ENCODE measurements around the gene VLDLR.

The VLDLR gene

GRCh38 chr9:2621722-2622460 lies at the start of gene VLDLR:
TSS of gene VLDLR (plus strand) at chr9:2621787. CDS start at chr9:2622190, 403 bp downstream.
- TF ChIP-seq, protein P1, sequence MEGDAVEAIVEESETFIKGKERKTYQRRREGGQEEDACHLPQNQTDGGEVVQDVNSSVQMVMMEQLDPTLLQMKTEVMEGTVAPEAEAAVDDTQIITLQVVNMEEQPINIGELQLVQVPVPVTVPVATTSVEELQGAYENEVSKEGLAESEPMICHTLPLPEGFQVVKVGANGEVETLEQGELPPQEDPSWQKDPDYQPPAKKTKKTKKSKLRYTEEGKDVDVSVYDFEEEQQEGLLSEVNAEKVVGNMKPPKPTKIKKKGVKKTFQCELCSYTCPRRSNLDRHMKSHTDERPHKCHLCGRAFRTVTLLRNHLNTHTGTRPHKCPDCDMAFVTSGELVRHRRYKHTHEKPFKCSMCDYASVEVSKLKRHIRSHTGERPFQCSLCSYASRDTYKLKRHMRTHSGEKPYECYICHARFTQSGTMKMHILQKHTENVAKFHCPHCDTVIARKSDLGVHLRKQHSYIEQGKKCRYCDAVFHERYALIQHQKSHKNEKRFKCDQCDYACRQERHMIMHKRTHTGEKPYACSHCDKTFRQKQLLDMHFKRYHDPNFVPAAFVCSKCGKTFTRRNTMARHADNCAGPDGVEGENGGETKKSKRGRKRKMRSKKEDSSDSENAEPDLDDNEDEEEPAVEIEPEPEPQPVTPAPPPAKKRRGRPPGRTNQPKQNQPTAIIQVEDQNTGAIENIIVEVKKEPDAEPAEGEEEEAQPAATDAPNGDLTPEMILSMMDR (IDR thresholded peaks at IDR 0.05): no peak
- no peaks in the 10 kb centered on the region for H3K27me3 ChIP-seq
- no peaks in the 10 kb centered on the region for H3K36me3 ChIP-seq
- H3K4me1 ChIP-seq: peaks cover 0 to 26% (median 7%) of the 10 kb centered on the region in 4 donors
- intact Hi-C loops (cut with DNase I; ENCODE audit: low total_unique reads): loop anchor here (5.0 to 10.0 kb wide), 3 partner anchors 50 to 903 kb away; partner anchors contain the start of genes RFX3 and SMARCA2
- peak; percentile 29 to 74 for DNase-seq
- H3K27ac ChIP-seq: peak within 1 kb of the TSS; percentile 92 to 94
- no peaks in the 10 kb centered on the region for H3K9me3 ChIP-seq
- H3K4me3 ChIP-seq: peak within 1 kb of the TSS; percentile 75 to 81

DNA sequence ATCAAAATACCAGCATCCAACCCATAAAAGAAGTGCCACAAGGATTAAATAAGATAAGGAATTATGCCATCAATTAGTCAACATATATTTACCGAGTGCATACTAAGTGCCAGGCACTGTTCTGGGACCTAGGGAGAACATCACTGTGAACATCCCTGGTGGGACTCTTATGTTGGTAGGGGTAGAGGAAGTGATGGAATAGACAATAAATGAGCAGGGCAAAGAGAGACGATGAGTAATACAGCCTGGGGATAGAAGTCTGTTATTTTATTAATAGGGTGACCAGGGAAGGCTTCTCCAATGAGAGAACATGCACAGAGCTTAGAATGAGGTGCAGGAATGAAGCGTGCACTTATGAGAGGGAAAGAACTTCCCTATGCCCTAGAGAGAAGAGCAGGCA lies 47.4 kb upstream of the VLDLR start:
- intact Hi-C loops (cut with DNase I; ENCODE audit: low total_unique reads): loop anchor here (5.0 kb wide), 1 partner anchor 48 kb away; the partner anchor contains the start of gene VLDLR
- Histone ChIP-seq H3K27ac (no peak overlapping the region), H3K4me3 (no peak overlapping the region), H3K36me3 (no peaks in the 10 kb centered on the region), H3K9me3 (no peaks in the 10 kb centered on the region), H3K4me1 (peaks cover 4 to 14% (median 10%) of the 10 kb centered on the region in 4 donors), H3K27me3 (no peaks in the 10 kb centered on the region)
- no peak for DNase-seq
- TF ChIP-seq, protein P1 (IDR thresholded peaks at IDR 0.05): no peak

DNA sequence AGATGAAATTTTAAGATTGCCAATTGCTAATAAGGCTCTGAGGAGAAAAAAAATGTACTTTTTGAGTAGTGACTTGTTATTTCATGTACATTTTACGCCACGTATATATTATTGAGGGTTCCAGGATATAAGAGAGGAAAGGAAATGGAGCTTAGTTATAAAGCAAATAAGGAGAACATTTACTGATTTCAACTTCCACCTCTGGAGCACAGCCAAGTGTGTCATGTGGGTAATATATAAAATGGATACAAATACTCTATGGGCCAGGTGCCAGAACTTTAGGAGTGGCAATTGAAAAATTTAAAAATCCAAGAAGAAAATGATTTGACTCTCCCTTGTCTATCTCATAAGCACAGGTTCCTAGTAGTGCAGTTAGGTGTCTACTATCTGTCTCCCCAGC lies 45.0 kb upstream of the VLDLR start:
- no peak overlapping the region for H3K27ac ChIP-seq
- no peaks in the 10 kb centered on the region for H3K9me3 ChIP-seq
- H3K36me3 ChIP-seq: no peaks in the 10 kb centered on the region
- no peaks in the 10 kb centered on the region for H3K27me3 ChIP-seq
- no peak overlapping the region for H3K4me3 ChIP-seq
- TF ChIP-seq, protein P1 (IDR thresholded peaks at IDR 0.05): no peak
- no peak for DNase-seq
- H3K4me1 ChIP-seq: peaks cover 0 to 1% (median 0%) of the 10 kb centered on the region in 4 donors
- intact Hi-C loops (cut with DNase I; ENCODE audit: low total_unique reads): no loop called here

DNA sequence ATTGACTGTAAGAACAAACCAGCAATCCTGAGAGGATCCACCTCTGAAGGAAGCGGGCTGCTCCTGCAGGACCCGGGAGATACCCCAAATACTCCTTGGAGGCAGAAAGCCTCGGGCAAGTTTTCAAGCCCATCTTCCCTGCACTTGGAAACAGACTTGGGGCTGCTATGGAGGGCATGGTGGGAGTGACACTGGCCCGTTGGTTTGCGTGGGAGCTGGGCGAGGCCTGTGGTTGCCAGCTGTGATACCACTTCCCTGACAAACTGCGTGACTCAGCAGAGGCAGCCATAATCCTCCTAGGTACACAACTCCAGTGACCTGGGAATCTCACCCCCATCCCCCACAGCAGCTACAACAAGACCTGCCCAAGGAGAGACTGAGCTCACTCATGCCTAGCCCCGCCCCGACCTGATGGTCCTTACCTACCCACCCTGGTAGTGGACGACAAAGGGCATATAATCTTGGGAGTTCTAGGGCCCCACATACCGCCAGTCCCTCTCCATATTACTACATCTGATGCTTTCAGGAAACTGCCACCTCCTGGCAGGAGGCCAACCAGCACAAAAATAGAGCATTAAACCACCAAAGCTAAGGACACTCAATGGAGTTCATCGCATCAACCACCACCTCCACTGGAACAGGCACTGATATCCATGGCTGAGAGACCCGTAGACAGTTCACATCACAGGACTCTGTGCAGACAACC lies 38.1 kb upstream of the VLDLR start:
- Histone ChIP-seq H3K4me3 (no peak overlapping the region), H3K36me3 (no peaks in the 10 kb centered on the region), H3K4me1 (no peaks in the 10 kb centered on the region), H3K27ac (no peak overlapping the region), H3K27me3 (no peaks in the 10 kb centered on the region), H3K9me3 (no peaks in the 10 kb centered on the region)
- no peak for DNase-seq
- intact Hi-C loops (cut with DNase I; ENCODE audit: low total_unique reads): no loop called here
- TF ChIP-seq, protein P1 (IDR thresholded peaks at IDR 0.05): no peak

DNA sequence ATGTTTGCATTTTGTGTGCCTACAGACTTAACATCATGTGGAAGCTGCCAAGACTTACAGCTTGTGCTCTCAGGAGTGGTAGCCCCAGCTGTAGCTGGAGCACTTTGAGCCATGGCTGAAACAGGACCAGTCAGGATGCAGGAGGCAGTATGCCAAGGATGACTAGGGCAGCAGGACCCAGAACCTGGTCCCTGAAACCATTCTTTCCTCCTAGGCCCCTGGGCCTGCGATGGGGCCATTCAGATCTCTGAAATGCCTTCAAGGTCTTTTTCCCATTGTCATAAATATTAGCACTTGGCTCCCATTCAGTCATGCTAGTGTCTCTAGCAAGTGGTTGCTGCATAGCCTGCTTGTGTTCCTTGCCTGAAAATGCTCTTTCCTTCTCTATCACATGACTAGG lies 29.6 kb upstream of the VLDLR start:
- no peak for DNase-seq
- H3K4me1 ChIP-seq: no peaks in the 10 kb centered on the region
- no peak overlapping the region for H3K4me3 ChIP-seq
- H3K9me3 ChIP-seq: peaks cover 0 to 25% (median 7%) of the 10 kb centered on the region in 3 donors
- no peak overlapping the region for H3K27ac ChIP-seq
- H3K27me3 ChIP-seq: no peaks in the 10 kb centered on the region
- intact Hi-C loops (cut with DNase I; ENCODE audit: low total_unique reads): no loop called here
- TF ChIP-seq, protein P1 (IDR thresholded peaks at IDR 0.05): no peak
- peaks cover 0 to 11% (median 6%) of the 10 kb centered on the region in 3 donors for H3K36me3 ChIP-seq
